Activated T-helper 2 cell treated with anti-CD3 and anti-CD28 coated beads, Interferon-gamma antibody, Interleukin-2, Interleukin-4, amounts not matched to agents 10 μg/mL and 5 μg/mL and 100 μg/mL, durations not matched to agents 14 hours and 24 hours and 36 hours (primary cell): ENCODE data around the gene SLC12A9. TPM values are rescaled to one million over a fixed set of nuclear protein-coding genes. Genes with fewer than 3 reads are reported as not detected.
"Not testable (repeated sequence)": the region's sequence is repeated elsewhere in the genome, so short reads cannot be mapped to it uniquely, and the experiment has no call there.

ENCODE experiments used
- DNase-seq: peaks from one replicate; pipeline ENCODE4 v3.0.0; 2021; ENCODE audit warnings: low spot score
- H3K27ac Mint-ChIP-seq: one replicate; pipeline ENCODE4 v1.8.0; 2021; ENCODE audit warnings: mixed read lengths
- H3K27me3 Mint-ChIP-seq: one replicate; pipeline ENCODE4 v1.8.0; 2021; ENCODE audit warnings: low read depth, mixed read lengths
- H3K36me3 Mint-ChIP-seq: one replicate; pipeline ENCODE4 v1.8.0; 2021; ENCODE audit warnings: low read depth, mixed read lengths
- H3K4me1 Mint-ChIP-seq: one replicate; pipeline ENCODE4 v1.8.0; 2021; ENCODE audit warnings: low read depth, mixed read lengths
- H3K4me3 Mint-ChIP-seq: one replicate; pipeline ENCODE4 v1.8.0; 2021; ENCODE audit warnings: low read depth, mild to moderate bottlenecking, moderate library complexity, mixed read lengths
- H3K9me3 Mint-ChIP-seq: one replicate; pipeline ENCODE4 v1.8.0; 2021; ENCODE audit warnings: mixed read lengths
- intact Hi-C: fragments of 100-400 bp; cut with micrococcal nuclease; formaldehyde crosslinking; loops from one replicate; pipeline ENCODE4 v1.15.1; 2023
- total RNA-seq: library from RNA; stranded (reverse); gene quantifications from 2 replicates; pipeline ENCODE4 v1.2.3, GENCODE V29; 2022

Gene SLC12A9
- total RNA-seq, 1 donor from 2014 or later, result 31.6 TPM

DNA sequence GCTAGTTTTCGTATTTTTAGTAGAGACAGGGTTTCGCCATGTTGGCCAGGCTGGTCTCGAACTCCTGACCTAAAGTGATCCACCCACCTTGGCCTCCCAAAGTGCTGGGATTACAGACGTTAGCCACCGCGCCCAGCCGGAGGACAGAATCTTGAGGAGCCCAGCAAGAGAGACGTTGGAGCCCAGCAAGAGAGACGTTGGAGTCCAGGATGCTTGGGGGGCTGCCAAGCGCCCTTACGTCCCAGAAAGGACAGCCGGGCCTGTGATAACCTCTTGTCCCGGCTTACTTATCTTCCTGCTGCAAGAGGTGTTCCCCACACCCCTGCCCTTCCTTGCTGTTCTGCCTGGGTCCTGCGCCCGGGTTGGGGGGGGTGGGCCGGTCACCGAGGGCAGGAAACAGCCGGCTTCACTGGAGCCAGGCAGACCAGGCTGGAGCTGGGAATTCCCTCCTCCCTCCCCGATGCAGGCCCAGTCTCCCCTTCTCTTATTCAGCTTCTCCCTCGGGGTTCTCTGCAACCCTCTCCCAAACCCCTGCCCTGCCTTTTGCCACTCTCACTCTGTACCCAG is 23.3 kb upstream of the SLC12A9 start:
- Mint-ChIP-seq H3K4me1 (peaks cover 7% of the 10 kb centered on the region), H3K9me3 (no peaks in the 10 kb centered on the region), H3K27me3 (peaks cover 43% of the 10 kb centered on the region), H3K36me3 (no peaks in the 10 kb centered on the region), H3K4me3 (no peak overlapping the region), H3K27ac (no peak overlapping the region)
- no peak for DNase-seq
- intact Hi-C loops, result no loop called here

DNA sequence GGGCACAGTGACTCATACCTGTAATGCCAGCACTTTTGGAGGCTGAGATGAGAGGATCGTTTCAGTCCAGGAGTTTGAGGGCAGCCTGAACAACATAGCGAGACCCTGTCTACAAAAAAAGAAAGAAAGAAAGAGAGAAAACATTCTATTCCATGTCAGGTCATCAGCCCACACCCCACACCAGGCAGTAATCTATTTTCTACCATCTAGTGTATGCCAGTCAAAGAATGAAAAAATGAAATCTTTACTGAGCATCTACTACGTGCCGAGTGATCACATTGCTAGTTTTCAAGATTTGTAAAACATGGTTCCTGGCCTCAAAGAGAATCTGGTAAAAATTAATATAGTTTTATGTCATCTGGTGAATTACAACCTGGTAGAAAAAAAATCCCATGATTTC is 22.1 kb upstream of the SLC12A9 start:
- H3K27me3 Mint-ChIP-seq, result peaks cover 41% of the 10 kb centered on the region
- intact Hi-C loops, result no loop called here
- DNase-seq, result no peak
- H3K4me1 Mint-ChIP-seq, result peaks cover 7% of the 10 kb centered on the region
- H3K4me3 Mint-ChIP-seq, result no peak overlapping the region
- H3K9me3 Mint-ChIP-seq, result no peaks in the 10 kb centered on the region
- H3K27ac Mint-ChIP-seq, result no peak overlapping the region
- H3K36me3 Mint-ChIP-seq, result no peaks in the 10 kb centered on the region

DNA sequence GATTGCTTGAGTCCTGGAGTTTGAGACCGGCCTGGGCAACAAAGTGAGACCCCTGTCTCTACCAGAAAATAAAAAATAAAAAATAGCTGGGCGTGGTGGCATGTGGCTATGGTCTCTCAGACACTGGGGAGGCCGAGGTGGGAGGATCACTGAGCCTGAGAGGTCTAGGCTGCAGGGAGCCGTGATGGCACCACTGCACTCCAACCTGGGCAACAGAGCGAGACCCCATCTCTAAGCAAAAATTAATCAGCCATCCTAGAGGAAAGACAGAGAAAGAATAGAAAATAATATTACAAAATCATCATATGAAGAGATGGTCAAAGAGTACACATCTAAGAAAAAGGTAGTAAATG is 20.3 kb upstream of the SLC12A9 start:
- H3K27ac Mint-ChIP-seq, result no peak overlapping the region
- DNase-seq, result no peak
- no peak overlapping the region for H3K4me3 Mint-ChIP-seq
- H3K36me3 Mint-ChIP-seq, result no peaks in the 10 kb centered on the region
- intact Hi-C loops, result no loop called here
- H3K9me3 Mint-ChIP-seq, result no peaks in the 10 kb centered on the region
- H3K4me1 Mint-ChIP-seq, result peaks cover 12% of the 10 kb centered on the region
- peaks cover 28% of the 10 kb centered on the region for H3K27me3 Mint-ChIP-seq

DNA sequence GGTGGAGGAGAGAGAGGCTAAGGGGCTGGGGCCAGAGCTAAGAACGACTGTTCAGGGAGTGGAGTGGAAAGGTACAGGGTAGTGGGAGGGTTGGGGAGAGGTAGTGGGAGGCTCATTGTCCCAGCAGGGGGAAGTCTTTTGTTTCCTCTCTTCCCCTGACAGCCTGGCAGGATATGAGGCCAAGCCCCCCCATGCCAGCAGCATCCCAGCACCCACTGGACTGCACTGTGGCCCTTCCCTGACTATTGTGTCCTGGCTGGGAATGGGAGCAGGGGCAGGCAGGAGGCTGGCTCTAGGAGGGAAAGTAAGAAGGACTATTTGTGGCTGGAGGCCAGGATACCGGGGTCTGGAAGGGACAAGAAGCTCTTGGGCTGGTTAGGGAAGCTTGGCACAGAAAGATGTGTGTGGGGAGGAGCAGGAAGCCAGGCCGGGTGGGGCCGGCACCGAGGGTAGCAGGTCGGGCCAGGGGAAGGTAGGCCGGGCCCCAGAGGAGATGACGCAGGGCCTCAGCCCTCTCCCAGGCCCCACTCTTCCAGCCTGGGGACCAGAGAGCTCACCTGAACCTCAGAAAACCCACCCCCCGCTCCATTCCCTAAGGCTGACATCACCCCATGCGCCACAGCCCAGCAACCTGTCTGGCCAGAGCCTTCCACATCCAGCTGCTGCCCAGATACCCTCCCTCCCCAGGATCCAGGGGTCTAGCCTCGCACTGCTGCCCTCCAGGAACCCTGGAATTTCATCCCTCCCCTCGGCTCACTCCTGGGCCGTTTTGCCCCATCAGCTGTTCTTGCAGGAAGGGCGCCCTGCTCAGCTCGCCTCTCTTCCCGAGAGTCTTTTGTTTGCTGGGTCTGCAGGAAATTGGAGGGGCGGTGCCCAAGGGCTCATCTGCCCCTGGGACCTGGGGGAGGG is 16.4 kb upstream of the SLC12A9 start:
- Mint-ChIP-seq H3K4me1 (peaks cover 14% of the 10 kb centered on the region), H3K9me3 (no peaks in the 10 kb centered on the region), H3K27ac (peak overlapping the region; percentile 15), H3K27me3 (peaks cover 7% of the 10 kb centered on the region), H3K36me3 (no peaks in the 10 kb centered on the region), H3K4me3 (peak overlapping the region; percentile 13)
- DNase-seq, result no peak
- intact Hi-C loops, result no loop called here

DNA sequence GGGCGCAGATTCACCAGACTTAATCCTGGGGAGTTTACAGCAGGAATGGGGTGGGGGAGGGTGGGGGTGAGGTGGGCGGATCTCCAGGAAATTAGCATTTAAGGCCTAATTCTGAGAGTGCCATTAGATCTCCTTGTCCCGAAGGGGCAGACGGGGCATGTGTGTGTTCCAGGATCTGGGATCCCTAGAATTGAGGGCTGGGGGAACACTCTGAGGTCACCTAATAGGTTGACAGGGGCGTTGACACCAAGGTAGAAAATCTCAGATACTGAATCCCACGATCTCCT is 15.8 kb upstream of the SLC12A9 start:
- Mint-ChIP-seq H3K36me3 (no peaks in the 10 kb centered on the region), H3K4me1 (peaks cover 14% of the 10 kb centered on the region), H3K9me3 (no peaks in the 10 kb centered on the region), H3K27me3 (peaks cover 4% of the 10 kb centered on the region), H3K27ac (no peak overlapping the region), H3K4me3 (peak overlapping the region; percentile 60)
- no peak for DNase-seq
- intact Hi-C loops, result no loop called here

DNA sequence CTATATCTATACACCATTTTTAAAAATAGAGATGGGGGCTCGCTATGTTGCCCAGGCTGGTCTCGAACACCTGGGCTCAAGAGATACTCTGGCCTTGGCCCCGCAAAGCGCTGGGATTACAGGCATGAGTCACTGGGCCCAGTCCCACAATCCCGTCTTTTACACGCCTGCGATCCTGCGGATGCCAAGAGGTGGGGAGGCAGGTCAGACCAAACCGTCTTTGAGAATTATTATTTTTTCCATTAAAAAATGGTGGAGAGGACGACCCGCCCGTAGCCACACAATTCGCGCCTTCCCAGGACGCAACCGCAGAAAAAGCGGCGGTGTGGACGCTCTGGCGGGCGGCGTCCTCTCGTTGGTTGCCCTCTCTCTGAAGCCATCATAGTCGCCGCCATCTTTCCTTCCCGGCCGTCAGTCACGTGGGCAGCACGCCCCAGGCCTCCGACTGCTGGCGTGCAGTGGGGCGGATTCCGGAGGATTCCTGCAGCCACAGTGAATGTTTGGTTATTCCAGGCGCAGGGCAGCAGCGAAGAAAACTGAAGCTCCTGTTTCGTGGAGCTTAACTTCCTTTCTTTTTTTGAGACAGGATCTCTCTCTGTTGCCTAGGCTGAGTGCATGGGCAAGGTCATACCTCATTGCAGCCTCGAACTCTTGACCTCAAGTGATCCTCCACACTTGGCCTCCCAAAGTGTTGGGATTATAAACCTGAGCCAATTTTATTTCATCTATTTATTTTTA is 15.2 kb upstream of the SLC12A9 start:
- Mint-ChIP-seq H3K4me1 (peaks cover 14% of the 10 kb centered on the region), H3K4me3 (peak overlapping the region; percentile 60), H3K27ac (peak overlapping the region; percentile 63), H3K36me3 (no peaks in the 10 kb centered on the region), H3K27me3 (peaks cover 8% of the 10 kb centered on the region), H3K9me3 (no peaks in the 10 kb centered on the region)
- DNase-seq, result peak; percentile 60
- intact Hi-C loops, result no loop called here

DNA sequence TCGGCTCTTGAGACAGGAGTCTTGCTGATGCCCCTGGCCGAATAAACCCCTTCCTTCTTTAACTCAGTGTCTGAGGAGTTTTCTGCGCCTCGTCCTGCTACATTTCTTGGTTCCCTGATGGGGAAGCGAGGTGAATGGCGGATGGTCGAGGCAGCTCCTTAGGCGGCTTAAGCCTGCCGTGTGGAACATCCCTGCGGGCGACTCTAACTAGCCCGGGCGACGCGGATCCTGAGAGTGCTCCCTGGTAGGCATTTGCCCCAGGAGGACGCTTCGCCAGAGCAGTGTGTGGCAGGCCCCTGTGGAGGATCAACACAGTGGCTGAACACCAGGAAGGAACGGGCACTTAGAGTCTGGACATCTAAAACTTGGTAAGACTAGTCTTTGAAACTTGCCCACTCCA is 13.2 kb upstream of the SLC12A9 start:
- H3K4me1 Mint-ChIP-seq, result peaks cover 14% of the 10 kb centered on the region
- no peak overlapping the region for H3K4me3 Mint-ChIP-seq
- no peaks in the 10 kb centered on the region for H3K9me3 Mint-ChIP-seq
- no peak overlapping the region for H3K27ac Mint-ChIP-seq
- peaks cover 8% of the 10 kb centered on the region for H3K27me3 Mint-ChIP-seq
- intact Hi-C loops, result no loop called here
- no peaks in the 10 kb centered on the region for H3K36me3 Mint-ChIP-seq
- DNase-seq, result no peak

DNA sequence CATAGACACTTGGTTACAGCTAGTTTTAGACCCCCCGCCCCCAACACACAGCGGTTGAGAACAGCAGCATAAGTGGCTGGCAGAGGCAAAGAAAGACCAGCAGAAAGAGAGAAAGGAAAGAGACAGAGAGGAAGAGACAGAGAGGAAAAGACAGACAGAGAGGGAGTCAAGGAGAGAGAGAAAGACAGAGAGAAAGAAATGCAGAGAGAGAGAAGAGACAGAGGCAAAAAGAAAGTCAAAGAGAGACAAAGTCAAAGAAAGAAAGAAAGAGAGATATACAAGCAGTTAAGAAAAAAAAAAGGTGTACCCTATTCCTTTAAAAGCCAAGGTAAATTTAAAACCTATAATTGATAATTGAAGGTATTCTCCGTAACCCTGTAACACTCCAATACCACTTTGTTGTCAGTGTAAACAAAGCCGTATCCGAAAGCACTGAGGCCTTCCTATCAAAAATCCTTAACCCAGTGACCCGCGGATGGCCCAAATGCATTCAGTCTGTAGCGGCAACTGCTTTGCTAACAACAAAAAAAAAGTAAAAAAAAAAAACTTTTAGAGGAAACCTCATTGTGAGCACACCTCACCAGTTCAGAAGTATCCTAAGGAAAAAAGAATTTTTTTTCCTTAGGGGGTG is 11.9 kb upstream of the SLC12A9 start:
- Mint-ChIP-seq H3K4me1 (peaks cover 13% of the 10 kb centered on the region), H3K4me3 (no peak overlapping the region), H3K9me3 (no peaks in the 10 kb centered on the region), H3K27me3 (peaks cover 8% of the 10 kb centered on the region), H3K27ac (no peak overlapping the region), H3K36me3 (no peaks in the 10 kb centered on the region)
- DNase-seq, result no peak
- intact Hi-C loops, result no loop called here

DNA sequence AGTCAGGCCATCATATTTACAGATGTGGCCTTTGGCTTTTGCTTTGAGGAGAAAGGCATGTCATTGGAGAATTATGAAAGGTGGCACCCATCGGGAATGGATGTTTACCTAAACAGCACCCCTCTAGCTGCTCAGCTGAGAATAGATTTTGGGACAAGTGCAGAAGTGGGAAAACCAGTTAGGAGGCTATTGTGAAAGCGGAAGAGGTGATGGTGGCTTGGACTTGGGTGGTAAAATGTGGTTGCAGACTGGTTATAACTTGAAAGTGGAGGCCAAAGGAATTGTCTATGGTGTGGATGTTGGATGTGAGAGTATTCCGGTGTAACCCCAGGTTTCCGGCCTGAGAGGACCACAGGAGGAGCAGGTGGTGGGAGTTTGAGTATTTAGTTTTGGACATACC is 5.2 kb upstream of the SLC12A9 start:
- Mint-ChIP-seq H3K9me3 (no peaks in the 10 kb centered on the region), H3K4me3 (no peak overlapping the region), H3K27ac (no peak overlapping the region), H3K27me3 (no peaks in the 10 kb centered on the region), H3K4me1 (peaks cover 2% of the 10 kb centered on the region), H3K36me3 (no peaks in the 10 kb centered on the region)
- intact Hi-C loops, result no loop called here
- DNase-seq, result no peak

DNA sequence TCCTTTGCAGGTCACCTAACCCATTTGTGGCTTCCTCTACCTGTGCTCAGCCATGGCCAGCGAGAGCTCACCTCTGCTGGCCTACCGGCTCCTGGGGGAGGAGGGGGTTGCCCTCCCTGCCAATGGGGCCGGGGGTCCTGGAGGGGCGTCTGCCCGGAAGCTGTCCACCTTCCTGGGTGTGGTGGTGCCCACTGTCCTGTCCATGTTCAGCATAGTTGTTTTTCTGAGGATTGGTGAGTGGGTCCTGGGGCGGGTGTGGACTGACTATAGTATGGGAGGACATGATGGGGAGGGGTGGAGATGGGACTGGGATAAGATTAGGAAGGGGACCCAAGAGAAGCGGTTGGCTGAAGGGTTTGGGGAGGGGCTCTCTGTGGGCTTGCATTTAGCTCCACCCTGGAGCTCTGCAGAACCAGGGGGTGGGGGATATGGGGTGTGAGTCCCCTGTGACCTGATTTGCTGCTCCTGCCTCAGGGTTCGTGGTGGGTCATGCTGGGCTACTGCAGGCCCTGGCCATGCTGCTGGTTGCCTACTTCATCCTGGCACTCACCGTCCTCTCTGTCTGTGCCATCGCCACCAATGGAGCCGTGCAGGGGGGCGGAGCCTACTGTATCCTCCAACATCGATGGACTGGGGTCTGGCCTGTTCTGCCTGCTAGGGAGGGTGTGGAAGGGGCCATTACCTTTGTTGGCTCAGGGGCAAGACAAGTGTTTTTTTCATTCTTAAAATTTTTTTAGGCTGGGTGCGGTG is 1.8 kb downstream of the SLC12A9 start:
- H3K9me3 Mint-ChIP-seq, result no peaks in the 10 kb centered on the region

DNA sequence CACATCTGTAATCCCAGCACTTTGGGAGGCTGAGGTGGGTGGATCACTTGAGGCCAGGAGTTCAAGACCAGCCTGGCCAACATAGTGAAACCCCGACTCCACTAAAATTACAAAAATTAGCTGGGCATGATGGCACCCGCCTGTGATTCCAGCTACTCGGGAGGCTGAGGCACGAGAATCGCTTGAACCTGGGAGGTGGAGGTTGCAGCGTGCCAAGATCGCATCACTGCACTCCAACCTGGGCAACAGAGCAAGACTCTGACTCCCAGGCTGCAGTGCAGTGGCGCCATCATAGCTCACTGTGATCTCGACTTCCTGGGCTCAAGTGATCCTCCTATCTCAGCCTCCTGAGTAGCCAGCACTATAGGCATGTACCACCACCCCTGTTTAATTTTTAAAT is 2.4 kb downstream of the SLC12A9 start:
- H3K9me3 Mint-ChIP-seq, H3K4me3 Mint-ChIP-seq, H3K4me1 Mint-ChIP-seq, DNase-seq, intact Hi-C loops, H3K27me3 Mint-ChIP-seq, H3K27ac Mint-ChIP-seq: not testable (repeated sequence)
- H3K36me3 Mint-ChIP-seq, result peaks cover 18% of the 10 kb centered on the region

More for the DNA sequence above, 1.8 kb downstream of the SLC12A9 start:
- Mint-ChIP-seq H3K27me3 (no peaks in the 10 kb centered on the region), H3K27ac (no peak overlapping the region), H3K4me3 (peak overlapping the region; percentile 93), H3K36me3 (peaks cover 14% of the 10 kb centered on the region), H3K4me1 (peaks cover 3% of the 10 kb centered on the region)
- intact Hi-C loops, result no loop called here
- DNase-seq, result no peak

DNA sequence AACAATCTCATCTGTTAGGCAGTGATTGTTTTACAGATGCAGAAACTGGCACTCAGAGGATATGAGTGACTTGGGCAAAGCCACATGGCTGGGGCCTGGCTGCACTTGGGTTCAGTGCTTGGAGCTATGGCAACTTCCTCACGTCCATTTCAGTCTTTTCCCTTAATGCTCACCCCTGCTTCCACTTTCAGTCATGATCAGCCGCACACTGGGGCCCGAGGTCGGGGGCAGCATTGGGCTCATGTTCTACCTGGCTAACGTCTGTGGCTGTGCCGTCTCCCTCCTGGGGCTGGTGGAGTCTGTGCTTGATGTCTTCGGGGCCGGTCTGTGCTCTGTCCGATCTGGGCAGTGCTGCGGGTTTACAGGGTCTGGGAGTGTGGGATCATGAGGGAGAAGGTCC is 3.0 kb downstream of the SLC12A9 start:
- peaks cover 3% of the 10 kb centered on the region for H3K4me1 Mint-ChIP-seq
- intact Hi-C loops, result no loop called here
- H3K27ac Mint-ChIP-seq, result no peak overlapping the region
- H3K9me3 Mint-ChIP-seq, result no peaks in the 10 kb centered on the region
- H3K36me3 Mint-ChIP-seq, result peaks cover 24% of the 10 kb centered on the region
- no peak for DNase-seq
- no peaks in the 10 kb centered on the region for H3K27me3 Mint-ChIP-seq
- H3K4me3 Mint-ChIP-seq, result no peak overlapping the region
